Measurements from ENCODE around the gene HSPB6. TPM values are rescaled to one million over a fixed set of nuclear protein-coding genes. Genes with fewer than 3 reads are reported as not detected.

Gene HSPB6
- total RNA-seq, 1 experiment from 2014 or later, result 0.47 TPM

DNA sequence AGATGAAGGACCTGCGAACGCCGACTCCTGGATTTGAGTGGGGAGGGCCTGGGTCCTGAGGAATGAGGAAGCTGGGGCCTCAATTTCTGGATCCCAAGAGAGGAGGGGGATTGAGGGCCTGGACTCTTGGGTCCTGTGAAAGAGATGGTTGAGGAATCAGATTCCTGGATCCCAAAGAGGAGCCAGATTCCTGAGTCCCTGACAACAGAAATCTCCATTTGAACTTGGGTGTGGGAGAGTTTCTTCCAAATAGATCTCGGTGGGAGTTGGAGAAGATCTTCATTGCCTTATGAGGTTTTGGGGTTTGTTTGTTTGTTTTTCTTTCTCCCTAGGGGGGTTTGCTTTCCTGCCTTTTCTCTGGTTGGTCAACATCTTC lies 10.8 kb downstream of the HSPB6 start:
- DNase-seq (ENCODE audit: low read depth), result no peak

DNA sequence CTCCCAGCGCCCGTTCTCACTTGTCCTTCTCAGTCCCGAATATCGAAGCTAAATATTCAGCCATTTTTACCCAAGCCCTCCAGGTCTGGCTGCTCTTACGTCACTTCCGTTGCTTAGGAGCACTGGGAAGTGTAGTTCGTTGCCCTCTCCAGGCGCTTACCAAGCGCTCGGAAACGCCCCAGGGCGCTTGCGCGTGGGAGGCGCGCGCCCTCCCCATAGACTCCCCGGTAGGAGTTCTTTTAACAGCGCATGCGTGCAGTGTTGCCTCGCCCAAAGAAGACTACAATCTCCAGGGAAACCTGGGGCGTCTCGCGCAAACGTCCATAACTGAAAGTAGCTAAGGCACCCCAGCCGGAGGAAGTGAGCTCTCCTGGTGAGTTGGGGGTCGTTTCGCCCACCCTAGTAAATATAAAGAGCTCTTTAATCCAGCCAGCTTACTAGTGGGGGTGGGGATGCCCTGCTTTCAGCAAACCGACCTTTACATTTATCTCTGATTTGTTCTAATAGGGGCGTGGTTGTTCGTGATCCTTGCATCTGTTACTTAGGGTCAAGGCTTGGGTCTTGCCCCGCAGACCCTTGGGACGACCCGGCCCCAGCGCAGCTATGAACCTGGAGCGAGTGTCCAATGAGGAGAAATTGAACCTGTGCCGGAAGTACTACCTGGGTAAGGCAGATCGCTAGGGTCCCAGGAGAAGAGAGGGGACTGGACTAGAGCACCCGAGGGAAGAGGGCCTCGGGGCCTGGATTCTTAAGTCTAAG lies 11.3 kb downstream of the HSPB6 start, which contains the start of the genes PSENEN and U2AF1L4:
TSS of gene PSENEN (plus strand) at position 324 of the 759 bp plus-strand sequence. CDS start at position 604, 280 bp downstream.
TSS of gene U2AF1L4 (minus strand) at position 91 of the 759 bp plus-strand sequence. CDS start at position 64, 27 bp downstream.
- peak; percentile 99 for DNase-seq (ENCODE audit: low read depth)

DNA sequence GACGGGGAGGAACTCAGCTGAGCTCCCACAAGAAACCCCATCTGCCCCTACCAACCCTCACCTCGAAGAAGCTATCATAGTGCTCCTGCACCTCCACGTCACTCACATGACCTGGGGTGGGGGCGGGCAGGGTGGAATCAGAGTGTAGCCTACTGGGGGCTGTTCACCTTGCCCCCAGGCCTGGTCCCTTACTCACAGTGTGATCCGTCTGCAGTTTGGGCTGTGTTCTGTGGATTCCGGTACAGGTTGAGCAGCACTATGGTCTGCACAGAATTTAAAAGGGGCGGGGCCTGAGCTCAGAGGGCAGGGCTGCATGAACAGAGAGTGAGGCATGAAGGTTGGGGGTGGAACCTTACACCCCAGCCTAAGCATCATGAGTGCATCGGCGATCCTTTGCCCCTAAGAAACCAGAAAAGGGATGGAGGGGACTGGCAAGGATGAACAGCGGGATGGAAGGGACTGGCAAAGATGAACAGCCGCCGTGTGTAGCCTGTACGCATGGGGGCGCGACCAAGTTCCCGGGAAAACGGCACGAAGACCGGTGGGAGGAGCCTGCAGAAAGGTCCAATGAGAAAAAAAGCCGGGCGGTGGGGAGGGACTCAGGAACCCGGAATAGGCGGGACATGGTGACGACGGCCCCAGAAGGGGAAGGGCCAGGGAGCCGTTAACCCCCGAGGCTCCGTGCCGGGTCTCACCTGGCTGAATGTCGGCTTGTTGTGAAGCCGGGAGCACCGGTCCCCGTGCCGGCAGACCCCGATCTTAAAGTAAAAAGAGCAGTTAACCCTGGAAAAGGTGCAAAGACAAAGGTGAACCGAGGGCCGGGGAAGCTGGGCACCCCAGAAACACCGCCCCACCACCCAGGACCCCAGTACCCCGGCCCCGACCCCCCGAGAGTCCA lies 12.2 kb downstream of the HSPB6 start:
- DNase-seq (ENCODE audit: low read depth), result peak; percentile 96

DNA sequence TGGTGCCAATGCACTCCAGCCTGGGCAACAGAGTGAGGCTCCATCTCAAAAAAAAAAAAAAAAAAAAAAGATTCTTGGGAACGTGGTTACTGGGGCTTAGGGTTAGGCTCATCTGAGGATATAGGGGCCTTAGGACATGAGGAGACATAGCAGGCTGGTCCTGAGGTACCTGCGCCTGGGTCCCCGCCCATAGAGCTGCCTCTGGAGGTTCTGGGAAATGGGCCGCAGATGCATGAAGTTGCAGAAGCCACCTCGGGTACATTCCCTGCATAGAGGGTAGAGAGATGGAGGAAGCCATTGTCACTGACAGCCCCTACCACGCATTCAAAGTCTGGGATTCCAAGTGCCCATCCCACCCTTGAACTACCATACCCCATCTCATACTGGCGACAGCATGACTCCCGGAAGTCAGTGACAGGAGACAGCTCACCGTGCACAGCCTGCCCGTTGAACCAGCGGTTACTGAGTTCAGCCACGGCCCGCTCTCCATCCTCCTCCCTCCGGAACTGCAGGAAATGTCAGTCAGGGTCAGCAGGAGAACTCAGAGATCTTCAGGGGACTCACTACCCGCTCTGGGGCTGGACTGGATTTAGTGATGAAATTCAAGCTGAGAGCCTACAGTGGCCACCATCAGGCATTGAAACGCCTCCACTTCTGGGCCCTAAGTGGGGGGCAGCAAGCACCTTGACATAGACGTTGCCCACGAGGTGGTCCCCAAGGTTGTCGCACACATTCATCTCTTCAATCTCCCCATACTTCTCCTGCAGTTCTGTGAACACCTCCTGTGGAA lies 13.0 kb downstream of the HSPB6 start:
- DNase-seq (ENCODE audit: low read depth), result no peak

DNA sequence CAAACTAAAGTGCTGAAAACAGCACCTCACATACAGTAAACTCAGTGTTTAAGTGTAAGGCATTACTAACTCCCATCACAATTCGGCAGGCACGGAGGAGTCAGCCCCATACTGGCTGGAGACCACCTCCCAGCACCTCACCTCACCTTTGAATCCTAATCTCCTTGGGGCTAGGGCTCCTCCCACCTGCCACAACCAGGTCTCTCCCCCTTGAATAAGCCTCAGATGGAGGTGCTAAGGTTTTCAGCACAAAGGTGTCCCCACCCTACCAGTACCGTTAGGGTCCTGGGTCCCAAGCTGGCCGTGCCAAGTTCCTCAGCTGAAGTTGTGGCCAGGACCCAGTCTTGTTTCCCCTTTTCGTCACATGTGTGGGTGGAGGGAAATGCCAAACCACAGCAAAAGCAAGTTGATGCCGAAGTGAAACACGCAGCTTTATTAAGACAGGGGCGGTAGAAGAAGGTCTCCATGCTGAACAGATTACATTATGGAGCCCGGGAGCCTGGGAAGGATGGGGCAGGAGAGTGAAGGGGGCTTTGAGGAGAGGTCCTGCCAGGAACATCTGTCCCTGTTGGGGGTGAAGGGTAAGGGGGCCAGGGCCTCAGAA lies 14.6 kb downstream of the HSPB6 start, which contains the start of gene IGFLR1:
TSS of gene IGFLR1 (minus strand) at position 332 of the 604 bp plus-strand sequence. CDS start 1,272 bp downstream, outside the sequence.
- DNase-seq (ENCODE audit: low read depth), result no peak

DNA sequence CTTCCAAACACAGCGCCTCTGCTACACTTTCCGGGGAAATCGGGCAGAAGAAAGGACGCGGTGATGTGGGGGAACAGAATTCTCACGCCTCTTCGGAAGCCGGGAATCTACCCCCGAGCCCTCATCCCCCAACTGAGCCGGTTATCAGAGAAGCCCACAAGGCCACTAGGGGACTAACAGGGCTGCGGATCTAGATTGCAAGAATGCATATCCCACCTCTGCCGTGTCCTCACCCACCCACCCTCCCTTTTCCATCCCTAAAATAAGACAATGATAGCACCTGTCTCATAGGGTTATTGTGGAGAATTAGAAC lies 15.7 kb downstream of the HSPB6 start:
- DNase-seq (ENCODE audit: low read depth), result no peak

DNA sequence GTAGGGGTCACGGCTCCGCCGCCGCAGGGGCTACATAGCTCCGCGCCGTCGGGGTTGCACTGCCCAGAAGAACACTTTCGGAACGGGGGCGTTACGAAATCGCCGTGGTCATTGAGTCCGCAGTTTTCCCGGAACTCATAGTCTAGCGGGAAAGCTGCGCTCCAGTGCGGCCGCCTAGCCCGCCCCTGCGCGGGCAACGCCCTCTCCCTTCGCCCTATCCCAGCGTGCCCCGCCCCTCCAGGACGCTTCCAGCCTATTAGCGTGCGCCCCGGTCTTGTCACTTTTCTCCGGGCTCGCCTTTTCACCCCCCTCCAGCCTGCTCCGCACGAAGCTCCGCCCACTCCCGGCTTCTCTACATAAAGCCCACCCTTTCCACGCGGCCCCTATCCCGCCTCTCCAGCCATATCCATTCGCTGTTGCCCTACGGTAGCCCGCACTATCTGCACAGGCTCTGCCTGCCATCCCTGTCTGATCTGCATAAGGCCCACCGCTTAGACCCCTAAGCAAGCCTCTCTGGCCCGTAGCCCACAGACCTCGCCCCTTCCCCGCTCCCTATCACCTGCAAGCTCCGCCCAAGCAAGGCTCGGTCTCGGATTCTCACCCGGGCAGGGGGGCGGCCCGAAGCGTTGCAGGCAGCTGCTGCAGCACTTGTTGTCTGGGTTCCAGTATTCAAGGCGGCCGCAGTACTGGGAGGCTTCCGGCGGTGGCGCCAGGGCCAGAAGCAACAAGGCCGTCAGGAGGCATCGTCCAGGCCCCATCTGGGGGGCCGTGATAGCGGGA lies 16.2 kb downstream of the HSPB6 start:
- DNase-seq (ENCODE audit: low read depth), result peak; percentile 97

DNA sequence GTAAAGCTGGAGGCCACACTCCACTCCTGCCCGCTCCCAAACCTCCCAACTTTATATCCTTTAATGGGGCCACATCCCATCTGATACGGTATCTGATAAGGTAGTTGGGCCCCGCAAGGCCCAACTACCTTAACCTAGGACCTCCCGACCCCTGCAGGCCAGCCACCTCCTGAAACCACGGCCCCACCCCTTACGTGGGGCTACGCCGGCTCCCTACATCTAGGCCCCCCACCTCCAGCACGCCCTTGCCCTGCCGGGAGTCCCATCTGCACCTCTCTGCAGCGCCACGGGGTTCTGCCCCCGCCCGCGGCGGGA lies 16.8 kb downstream of the HSPB6 start:
- DNase-seq (ENCODE audit: low read depth), result no peak

DNA sequence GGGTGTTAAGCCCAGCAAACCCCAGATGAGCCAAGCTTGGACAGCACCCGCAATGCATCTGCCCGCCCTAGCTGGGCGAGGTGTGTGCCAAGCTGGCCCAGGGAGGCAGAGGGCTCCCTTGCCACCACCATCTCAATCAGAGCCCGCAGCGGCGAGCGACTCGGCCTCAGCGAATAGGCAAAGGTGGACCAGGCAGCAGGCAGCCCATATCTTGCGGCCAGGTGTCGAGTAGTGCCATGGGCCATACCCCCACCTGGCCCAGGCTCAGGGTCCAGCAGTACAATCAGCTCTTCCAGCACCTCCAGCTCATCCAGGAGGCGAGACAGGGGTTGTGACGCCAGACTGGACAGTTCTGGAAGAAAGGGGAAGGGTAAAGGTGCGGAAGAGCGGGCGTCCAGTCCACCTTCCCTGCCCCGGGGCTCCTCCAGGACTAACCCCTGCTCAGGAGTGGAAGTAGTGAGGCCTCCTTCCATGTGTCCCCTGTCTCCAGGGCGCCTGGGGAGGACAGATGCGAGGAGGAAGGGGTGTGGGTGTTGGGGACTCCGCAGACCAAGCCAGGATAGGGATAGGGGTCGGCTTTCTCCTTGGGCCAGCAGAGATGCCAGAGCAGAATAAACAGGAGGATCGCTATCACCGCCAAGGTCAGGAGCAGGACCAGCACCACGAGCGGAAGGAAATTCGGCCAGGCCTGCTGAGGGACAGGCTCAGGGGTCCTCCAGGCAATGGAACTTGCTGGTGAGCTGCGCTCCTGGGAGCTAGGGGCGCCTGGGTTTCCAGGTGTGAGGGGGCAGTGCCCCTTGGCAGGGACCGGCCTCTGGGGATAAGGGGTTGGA lies 17.3 kb downstream of the HSPB6 start:
- no peak for DNase-seq (ENCODE audit: low read depth)

DNA sequence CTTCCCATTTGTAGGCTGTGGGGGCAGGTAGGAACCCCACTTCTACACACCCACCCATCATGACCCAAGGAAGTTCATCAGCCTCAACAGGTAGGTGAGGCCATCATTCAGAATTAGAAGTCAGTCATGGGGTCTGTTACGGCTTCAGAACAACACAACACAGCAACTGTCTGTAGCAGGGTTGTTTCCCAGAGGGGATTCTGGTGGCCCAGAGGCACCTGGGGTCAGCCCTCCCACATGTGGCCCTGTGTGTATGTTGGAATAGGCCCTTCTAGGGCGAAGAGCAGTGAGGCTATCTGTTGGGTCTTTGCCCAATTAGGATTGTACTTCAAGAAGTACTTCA lies 18.0 kb downstream of the HSPB6 start:
- DNase-seq (ENCODE audit: low read depth), result no peak

DNA sequence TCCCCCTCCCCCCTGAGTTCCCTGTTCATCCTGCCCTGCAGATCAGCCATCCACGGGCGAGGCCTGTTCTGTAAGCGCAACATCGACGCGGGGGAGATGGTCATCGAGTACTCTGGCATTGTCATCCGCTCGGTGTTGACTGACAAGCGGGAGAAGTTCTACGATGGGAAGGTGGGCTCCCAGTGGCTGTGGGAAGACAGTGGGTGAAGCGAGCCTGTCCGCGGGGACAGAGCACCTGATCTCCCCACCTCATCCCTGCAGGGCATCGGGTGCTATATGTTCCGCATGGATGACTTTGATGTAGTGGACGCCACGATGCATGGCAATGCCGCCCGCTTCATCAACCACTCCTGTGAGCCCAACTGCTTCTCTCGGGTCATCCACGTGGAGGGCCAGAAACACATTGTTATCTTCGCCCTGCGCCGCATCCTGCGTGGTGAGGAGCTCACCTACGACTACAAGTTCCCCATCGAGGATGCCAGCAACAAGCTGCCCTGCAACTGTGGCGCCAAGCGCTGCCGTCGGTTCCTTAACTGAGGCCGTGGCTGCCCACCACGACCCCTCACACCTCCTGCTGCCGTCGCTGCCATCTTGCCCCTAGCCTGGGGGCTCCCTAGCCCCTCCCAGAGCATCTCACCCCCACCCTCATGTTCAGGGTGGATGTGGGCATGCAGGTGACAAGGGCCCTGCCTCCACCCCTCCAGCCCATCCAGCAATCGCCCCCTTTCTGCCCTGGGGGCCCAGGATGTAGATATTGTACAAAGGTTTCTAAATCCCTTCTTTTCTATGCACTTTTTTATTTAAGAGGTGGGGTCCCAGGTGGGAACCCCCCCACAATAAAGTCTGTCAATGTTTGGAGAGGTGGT lies 18.6 kb downstream of the HSPB6 start:
- no peak for DNase-seq (ENCODE audit: low read depth)

DNA sequence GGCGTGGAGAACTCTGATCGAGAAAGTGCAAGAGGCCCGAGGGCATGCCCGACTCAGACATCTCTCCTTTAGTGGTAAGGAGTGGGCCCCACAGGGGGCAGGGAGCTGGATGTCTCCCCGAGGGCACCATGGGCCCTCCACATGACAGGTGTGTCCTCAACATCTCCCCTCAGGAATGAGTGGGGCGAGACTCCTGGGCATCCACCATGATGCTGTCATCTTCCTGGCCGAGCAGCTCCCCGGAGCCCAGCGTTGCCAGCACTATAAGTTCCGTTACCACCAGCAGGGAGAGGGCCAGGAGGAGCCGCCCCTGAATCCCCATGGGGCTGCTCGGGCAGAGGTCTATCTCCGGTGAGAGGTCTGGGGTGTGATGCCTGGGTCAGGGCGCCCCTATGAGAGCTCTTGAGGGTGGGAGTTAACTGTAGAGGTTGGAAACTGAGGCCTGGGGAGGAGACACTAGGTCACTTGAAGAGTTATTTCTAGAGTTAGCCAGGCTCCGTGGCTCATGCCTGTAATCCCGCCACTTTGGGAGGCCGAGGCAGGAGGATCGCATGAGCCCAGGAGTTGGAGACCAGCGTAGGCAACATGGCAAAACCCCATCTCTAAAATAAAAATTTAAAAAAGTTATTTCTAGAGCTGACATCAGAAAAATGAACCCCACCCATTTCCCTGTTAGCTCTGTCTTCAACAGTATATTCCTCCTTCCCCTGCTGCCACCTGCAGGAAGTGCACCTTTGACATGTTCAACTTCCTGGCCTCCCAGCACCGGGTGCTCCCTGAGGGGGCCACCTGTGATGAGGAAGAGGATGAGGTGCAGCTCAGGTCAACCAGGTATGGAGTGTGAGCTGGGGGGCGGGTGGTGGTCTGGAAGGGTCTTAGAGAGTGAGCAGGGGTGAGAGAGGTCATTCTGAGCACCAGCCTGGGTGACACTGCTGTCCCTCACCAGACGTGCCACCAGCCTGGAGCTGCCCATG lies 19.6 kb downstream of the HSPB6 start:
- DNase-seq (ENCODE audit: low read depth), result no peak

DNA sequence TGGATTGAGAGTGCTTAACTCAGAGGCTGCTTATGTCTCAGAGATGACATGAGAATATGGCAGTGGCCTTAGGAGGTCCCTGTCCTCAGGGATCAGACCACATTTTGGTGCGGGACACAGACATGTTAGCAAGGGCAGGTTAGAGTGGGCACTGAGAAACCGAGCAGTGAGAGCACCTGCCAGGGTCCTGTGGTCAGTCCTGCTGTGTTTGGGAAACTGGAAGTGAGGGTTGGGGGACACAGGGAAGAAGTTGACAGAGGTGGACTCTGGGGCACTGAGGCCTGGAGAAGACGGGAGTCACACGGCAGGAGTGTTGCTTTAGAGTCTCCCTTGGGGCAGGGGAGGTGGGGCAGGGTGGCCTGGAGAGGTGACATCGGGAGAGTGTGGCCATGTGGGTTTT lies 21.9 kb downstream of the HSPB6 start:
- DNase-seq (ENCODE audit: low read depth), result no peak

DNA sequence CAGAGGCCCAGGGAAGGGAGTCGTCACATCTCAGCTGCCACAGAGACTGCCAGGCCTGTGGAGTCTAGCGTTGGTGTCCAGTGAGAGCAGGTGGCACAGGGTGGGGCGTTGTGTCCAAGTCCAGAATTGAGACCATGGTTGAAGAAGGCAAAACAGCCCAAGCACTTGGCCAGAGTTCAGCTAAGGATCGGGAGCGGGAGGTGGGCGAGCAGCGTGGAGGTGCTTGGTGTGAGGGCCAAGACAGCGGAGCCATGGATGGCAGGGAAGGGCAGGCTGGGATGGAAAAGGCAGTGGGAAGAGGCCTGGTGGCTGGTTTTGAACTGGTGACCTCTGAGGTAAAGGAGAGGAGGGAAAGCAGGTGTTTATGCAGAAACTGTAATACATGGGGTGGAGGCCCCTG lies 22.6 kb downstream of the HSPB6 start:
- no peak for DNase-seq (ENCODE audit: low read depth)

DNA sequence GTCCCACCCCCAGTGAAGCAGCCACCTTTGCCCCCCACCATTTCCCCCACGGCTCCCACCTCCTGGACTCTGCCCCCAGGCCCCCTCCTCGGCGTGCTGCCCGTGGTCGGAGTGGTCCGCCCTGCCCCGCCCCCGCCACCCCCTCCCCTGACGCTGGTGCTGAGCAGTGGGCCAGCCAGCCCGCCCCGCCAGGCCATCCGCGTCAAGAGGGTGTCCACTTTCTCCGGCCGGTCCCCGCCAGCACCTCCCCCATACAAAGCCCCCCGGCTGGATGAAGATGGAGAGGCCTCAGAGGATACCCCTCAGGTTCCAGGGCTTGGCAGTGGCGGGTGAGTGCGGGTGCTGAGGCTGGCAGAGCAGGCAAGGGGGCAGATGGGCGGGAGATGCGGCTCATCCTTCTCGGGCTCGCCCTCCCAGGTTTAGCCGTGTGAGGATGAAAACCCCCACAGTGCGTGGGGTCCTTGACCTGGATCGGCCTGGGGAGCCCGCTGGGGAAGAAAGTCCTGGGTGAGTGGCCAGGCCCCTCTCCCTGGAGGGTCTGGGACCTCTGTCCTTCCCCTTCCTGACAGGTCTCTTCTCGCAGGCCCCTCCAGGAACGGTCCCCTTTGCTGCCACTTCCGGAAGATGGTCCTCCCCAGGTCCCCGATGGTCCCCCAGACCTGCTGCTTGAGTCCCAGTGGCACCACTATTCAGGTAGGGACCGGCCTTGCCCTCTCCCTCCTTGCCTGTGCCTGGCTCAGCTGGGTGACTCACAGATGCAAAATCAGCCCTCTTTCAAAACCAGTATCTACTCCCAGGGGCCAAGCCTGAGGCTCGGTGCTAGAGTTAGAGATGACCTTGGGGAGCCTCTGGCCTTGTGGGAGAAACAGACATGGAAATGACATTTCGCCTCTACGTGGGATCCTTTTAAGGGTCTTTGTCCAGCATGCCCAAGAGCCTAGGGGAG lies 23.4 kb downstream of the HSPB6 start:
- DNase-seq (ENCODE audit: low read depth), result no peak

DNA sequence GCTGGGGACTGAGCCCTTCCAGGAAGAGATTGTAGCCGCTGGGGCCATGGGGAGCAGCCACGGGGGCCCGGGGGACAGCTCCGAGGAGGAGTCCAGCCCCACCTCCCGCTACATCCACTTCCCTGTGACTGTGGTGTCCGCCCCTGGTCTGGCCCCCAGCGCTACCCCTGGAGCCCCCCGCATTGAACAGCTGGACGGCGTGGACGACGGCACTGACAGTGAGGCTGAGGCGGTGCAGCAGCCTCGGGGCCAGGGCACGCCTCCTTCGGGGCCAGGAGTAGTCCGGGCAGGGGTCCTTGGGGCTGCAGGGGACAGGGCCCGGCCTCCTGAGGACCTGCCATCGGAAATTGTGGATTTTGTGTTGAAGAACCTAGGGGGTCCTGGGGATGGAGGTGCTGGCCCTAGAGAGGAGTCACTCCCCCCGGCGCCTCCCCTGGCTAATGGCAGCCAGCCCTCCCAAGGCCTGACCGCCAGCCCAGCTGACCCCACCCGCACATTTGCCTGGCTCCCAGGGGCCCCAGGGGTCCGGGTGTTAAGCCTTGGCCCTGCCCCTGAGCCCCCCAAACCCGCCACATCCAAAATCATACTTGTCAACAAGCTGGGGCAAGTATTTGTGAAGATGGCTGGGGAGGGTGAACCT lies 24.2 kb downstream of the HSPB6 start:
- no peak for DNase-seq (ENCODE audit: low read depth)
